ENCODE results near the gene TOP2B.

DNA sequence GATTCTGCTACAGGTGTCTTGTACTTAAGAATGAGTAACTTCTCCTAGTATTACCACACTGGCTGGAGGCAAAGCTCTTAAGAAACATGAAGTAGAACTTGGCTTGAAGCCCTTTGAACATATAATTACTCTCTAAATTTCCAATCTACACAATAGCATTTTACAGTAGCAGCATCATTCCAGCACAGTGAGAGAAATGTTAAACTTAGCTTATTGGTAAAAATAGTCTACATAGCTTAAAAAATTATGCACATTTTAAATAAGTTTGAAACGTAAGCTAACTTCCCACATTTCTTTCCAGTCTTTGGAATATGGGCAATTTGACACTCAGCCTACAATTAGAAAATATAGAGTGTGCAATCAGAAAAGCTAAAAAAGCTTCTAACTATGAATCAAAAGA, 32.8 kb upstream of the TOP2B start:
- no peak for TF ChIP-seq MAX (IDR thresholded peaks at IDR 0.05)
- TF ChIP-seq CTCF (IDR thresholded peaks at IDR 0.05; ENCODE audit: low read depth, low read length, missing input control) = no peak
- TF ChIP-seq RAD21 (IDR thresholded peaks at IDR 0.05) = no peak
- TF ChIP-seq TAF1 (conservative IDR thresholded peaks at IDR 0.05) = no peak
- TF ChIP-seq, protein P1, sequence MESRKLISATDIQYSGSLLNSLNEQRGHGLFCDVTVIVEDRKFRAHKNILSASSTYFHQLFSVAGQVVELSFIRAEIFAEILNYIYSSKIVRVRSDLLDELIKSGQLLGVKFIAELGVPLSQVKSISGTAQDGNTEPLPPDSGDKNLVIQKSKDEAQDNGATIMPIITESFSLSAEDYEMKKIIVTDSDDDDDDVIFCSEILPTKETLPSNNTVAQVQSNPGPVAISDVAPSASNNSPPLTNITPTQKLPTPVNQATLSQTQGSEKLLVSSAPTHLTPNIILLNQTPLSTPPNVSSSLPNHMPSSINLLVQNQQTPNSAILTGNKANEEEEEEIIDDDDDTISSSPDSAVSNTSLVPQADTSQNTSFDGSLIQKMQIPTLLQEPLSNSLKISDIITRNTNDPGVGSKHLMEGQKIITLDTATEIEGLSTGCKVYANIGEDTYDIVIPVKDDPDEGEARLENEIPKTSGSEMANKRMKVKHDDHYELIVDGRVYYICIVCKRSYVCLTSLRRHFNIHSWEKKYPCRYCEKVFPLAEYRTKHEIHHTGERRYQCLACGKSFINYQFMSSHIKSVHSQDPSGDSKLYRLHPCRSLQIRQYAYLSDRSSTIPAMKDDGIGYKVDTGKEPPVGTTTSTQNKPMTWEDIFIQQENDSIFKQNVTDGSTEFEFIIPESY (IDR thresholded peaks at IDR 0.05) = no peak
- TF ChIP-seq YY1 (IDR thresholded peaks at IDR 0.05) = no peak
- TF ChIP-seq, protein P2, sequence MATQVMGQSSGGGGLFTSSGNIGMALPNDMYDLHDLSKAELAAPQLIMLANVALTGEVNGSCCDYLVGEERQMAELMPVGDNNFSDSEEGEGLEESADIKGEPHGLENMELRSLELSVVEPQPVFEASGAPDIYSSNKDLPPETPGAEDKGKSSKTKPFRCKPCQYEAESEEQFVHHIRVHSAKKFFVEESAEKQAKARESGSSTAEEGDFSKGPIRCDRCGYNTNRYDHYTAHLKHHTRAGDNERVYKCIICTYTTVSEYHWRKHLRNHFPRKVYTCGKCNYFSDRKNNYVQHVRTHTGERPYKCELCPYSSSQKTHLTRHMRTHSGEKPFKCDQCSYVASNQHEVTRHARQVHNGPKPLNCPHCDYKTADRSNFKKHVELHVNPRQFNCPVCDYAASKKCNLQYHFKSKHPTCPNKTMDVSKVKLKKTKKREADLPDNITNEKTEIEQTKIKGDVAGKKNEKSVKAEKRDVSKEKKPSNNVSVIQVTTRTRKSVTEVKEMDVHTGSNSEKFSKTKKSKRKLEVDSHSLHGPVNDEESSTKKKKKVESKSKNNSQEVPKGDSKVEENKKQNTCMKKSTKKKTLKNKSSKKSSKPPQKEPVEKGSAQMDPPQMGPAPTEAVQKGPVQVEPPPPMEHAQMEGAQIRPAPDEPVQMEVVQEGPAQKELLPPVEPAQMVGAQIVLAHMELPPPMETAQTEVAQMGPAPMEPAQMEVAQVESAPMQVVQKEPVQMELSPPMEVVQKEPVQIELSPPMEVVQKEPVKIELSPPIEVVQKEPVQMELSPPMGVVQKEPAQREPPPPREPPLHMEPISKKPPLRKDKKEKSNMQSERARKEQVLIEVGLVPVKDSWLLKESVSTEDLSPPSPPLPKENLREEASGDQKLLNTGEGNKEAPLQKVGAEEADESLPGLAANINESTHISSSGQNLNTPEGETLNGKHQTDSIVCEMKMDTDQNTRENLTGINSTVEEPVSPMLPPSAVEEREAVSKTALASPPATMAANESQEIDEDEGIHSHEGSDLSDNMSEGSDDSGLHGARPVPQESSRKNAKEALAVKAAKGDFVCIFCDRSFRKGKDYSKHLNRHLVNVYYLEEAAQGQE (IDR thresholded peaks at IDR 0.05) = no peak
- no peak for TF ChIP-seq SP1 (IDR thresholded peaks at IDR 0.05)
- TF ChIP-seq RXRA (IDR thresholded peaks at IDR 0.05) = no peak
- TF ChIP-seq HNF4A (conservative IDR thresholded peaks at IDR 0.05) = no peak
- no peak for TF ChIP-seq FOXA1 (IDR thresholded peaks at IDR 0.05)
- no peak for TF ChIP-seq JUND (IDR thresholded peaks at IDR 0.05)
- no peak for TF ChIP-seq HNF4G (IDR thresholded peaks at IDR 0.05)
- TF ChIP-seq, protein P3, sequence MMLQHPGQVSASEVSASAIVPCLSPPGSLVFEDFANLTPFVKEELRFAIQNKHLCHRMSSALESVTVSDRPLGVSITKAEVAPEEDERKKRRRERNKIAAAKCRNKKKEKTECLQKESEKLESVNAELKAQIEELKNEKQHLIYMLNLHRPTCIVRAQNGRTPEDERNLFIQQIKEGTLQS (IDR thresholded peaks at IDR 0.05) = no peak
